ENCODE measurements around the gene SPRED1.
"Not testable (repeated sequence)": the region's sequence is repeated elsewhere in the genome, so short reads cannot be mapped to it uniquely, and the experiment has no call there.

Gene SPRED1

GRCh38 chr15:38266247-38266986 lies 13.8 kb downstream of the SPRED1 start:
- no peak overlapping the region for H3K27ac ChIP-seq
- TF ChIP-seq CTCF (IDR thresholded peaks at IDR 0.05), result no peak
- TF ChIP-seq ZFX (IDR thresholded peaks at IDR 0.05; ENCODE audit: borderline replicate concordance), result no peak

- TF ChIP-seq ZFX (IDR thresholded peaks at IDR 0.05; ENCODE audit: borderline replicate concordance) (no peak), CTCF (IDR thresholded peaks at IDR 0.05) (no peak)
- H3K27ac ChIP-seq, result no peak overlapping the region
These were observed 14.9 kb downstream of the SPRED1 start for GRCh38 chr15:38267421-38268022.

- TF ChIP-seq ZFX (IDR thresholded peaks at IDR 0.05; ENCODE audit: borderline replicate concordance) (no peak), CTCF (IDR thresholded peaks at IDR 0.05) (no peak)
- H3K27ac ChIP-seq, result no peak overlapping the region
These were observed 18.5 kb downstream of the SPRED1 start for GRCh38 chr15:38271144-38271543.

- H3K27ac ChIP-seq, result no peak overlapping the region
These were observed 19.3 kb downstream of the SPRED1 start for GRCh38 chr15:38271895-38272294.

GRCh38 chr15:38272431-38272830 lies 19.8 kb downstream of the SPRED1 start:
- H3K27ac ChIP-seq, result not testable (repeated sequence)

More at GRCh38 chr15:38271895-38272294, 19.3 kb downstream of the SPRED1 start:
- no peak for TF ChIP-seq ZFX (IDR thresholded peaks at IDR 0.05; ENCODE audit: borderline replicate concordance)
- no peak for TF ChIP-seq CTCF (IDR thresholded peaks at IDR 0.05)

- TF ChIP-seq ZFX (IDR thresholded peaks at IDR 0.05; ENCODE audit: borderline replicate concordance) (no peak), CTCF (IDR thresholded peaks at IDR 0.05) (no peak)
- H3K27ac ChIP-seq, result no peak overlapping the region
These were observed 21.5 kb downstream of the SPRED1 start for GRCh38 chr15:38274135-38274534.

- no peak overlapping the region for H3K27ac ChIP-seq
- TF ChIP-seq CTCF (IDR thresholded peaks at IDR 0.05) (no peak), ZFX (IDR thresholded peaks at IDR 0.05; ENCODE audit: borderline replicate concordance) (no peak)
These were observed 23.3 kb downstream of the SPRED1 start for GRCh38 chr15:38275959-38276358.

GRCh38 chr15:38277281-38277680 lies 24.6 kb downstream of the SPRED1 start:
- H3K27ac ChIP-seq, result not testable (repeated sequence)

Data from 22Rv1 (cell line).